T-helper 2 cell (primary cell): ENCODE measurements around the gene ZNF284.
A peak's percentile ranks its signal among the peaks of the same experiment; 100 is the strongest.
"Not testable (repeated sequence)": the region's sequence is repeated elsewhere in the genome, so short reads cannot be mapped to it uniquely, and the experiment has no call there.

ENCODE experiments used
- DNase-seq, 5 experiments: peaks; one replicate each; pipeline versions ENCODE4 v3.0.0 to v3.0.0-alpha.2; 2012 to 2022

ZNF284 gene

GRCh38 chr19:44111910-44112463, 40.0 kb downstream of the ZNF284 start:
- DNase-seq, result peak in 1 of 5 experiments; percentile 42

GRCh38 chr19:44112802-44113137, 40.8 kb downstream of the ZNF284 start:
- no peak for DNase-seq

GRCh38 chr19:44113138-44113783, 41.3 kb downstream of the ZNF284 start, which contains the start of gene ZNF225:
TSS of gene ZNF225 (plus strand) at chr19:44113399. CDS start at chr19:44115828, 2,429 bp downstream.
- DNase-seq, result peak; percentile 36 to 97 (median 76)

GRCh38 chr19:44113784-44114390, 41.9 kb downstream of the ZNF284 start:
- peak in 1 of 5 experiments; percentile 18 for DNase-seq

GRCh38 chr19:44121162-44121561, 49.2 kb downstream of the ZNF284 start:
- not testable (repeated sequence) for DNase-seq

- DNase-seq, result no peak
Observed at GRCh38 chr19:44131955-44132354, 60.0 kb downstream of the ZNF284 start.
